Measurements from ENCODE around the gene LRRC8B.

DNA sequence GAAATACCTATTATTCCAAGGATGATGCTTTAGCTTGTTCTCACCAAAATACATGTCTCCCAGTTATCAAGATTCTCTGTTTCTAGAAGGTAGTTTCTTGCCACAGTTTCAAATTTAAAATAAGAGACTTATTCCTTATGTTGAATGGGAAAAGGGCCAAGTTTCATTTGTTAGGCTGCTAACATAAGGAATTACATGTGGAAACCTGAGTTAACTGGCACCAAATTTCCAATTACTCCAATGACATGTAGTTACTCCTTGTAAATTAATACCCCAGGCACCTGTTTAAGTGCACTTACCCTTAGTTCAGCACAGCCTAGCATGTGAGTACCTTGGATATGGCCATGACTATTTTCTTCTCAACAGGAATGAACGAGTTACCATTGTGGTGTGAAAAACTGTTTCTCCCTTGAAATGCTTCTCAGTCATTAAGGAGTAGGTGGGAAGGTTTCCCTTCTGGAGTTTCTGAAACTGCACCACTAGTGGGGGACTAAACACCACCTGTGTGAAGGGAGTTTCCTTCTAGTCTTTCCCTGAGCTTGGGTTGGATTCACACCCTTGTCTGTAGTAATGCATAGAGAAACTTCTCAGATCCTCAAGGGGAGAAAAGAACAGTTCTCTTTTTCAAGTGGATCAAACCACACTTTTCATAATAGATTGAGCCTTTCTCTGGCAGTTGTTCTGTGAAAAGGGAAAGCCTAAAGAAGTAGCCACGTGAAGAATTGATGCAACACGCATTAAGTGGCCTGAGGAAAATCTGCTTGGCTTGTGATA lies 76.0 kb downstream of the LRRC8B start:
- TF ChIP-seq EZH2 (IDR thresholded peaks at IDR 0.05; ENCODE audit: low read length, missing control alignments), result no peak
- TF ChIP-seq, protein P1, sequence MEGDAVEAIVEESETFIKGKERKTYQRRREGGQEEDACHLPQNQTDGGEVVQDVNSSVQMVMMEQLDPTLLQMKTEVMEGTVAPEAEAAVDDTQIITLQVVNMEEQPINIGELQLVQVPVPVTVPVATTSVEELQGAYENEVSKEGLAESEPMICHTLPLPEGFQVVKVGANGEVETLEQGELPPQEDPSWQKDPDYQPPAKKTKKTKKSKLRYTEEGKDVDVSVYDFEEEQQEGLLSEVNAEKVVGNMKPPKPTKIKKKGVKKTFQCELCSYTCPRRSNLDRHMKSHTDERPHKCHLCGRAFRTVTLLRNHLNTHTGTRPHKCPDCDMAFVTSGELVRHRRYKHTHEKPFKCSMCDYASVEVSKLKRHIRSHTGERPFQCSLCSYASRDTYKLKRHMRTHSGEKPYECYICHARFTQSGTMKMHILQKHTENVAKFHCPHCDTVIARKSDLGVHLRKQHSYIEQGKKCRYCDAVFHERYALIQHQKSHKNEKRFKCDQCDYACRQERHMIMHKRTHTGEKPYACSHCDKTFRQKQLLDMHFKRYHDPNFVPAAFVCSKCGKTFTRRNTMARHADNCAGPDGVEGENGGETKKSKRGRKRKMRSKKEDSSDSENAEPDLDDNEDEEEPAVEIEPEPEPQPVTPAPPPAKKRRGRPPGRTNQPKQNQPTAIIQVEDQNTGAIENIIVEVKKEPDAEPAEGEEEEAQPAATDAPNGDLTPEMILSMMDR (conservative IDR thresholded peaks at IDR 0.05 in 1 of 2, IDR thresholded peaks at IDR 0.05 in 1 of 2; ENCODE audit: low read depth in 1 of 2, low read length in 2 of 2), result no peak

All from fibroblast of lung (primary cell).